GM23338 (cell line): ENCODE measurements around the gene UBAC1. TPM values are rescaled to one million over a fixed set of nuclear protein-coding genes. Genes with fewer than 3 reads are reported as not detected.

Experiments
- ATAC-seq: fragments of 200-7000 bp; cut with Tn5 transposase; 3 replicates; pipeline ENCODE4 v1.9.1; 2020
- DNase-seq: peaks from one replicate; pipeline ENCODE4 v3.0.0-alpha.2; 2015; ENCODE audit warnings: low spot score
- H2AFZ ChIP-seq: fragments of 200-600 bp; sonication (generic); 2 replicates; pipeline ENCODE4 v1.8.0; 2016; ENCODE audit warnings: antibody characterized with exemption, mild to moderate bottlenecking, moderate library complexity
- H3F3A ChIP-seq: fragments of 200-600 bp; sonication (generic); replicated peaks from 2 replicates; pipeline ENCODE4 v1.8.0; 2017; ENCODE audit warnings: antibody characterized with exemption, mixed run types, low read depth
- H3K27ac ChIP-seq: fragments of 200-600 bp; sonication (generic); 2 replicates; pipeline ENCODE4 v1.6.1; 2016; ENCODE audit warnings: low read depth
- H3K27me3 ChIP-seq: fragments of 200-600 bp; sonication (generic); 2 replicates; pipeline ENCODE4 v1.8.0; 2016; ENCODE audit warnings: mild to moderate bottlenecking, mixed run types, moderate library complexity; ENCODE audit not compliant: insufficient read depth
- H3K36me3 ChIP-seq: fragments of 200-600 bp; sonication (generic); 2 replicates; pipeline ENCODE4 v1.8.0; 2016; ENCODE audit warnings: mild to moderate bottlenecking; ENCODE audit not compliant: insufficient read depth
- H3K4me1 ChIP-seq: fragments of 200-600 bp; sonication (generic); 2 replicates; pipeline ENCODE4 v1.8.0; 2016; ENCODE audit warnings: mild to moderate bottlenecking, moderate library complexity; ENCODE audit not compliant: insufficient read depth
- H3K4me2 ChIP-seq: fragments of 200-600 bp; sonication (generic); 2 replicates; pipeline ENCODE4 v1.7.1; 2017; ENCODE audit warnings: mixed run types
- H3K4me3 ChIP-seq: fragments of 200-600 bp; sonication (generic); 2 replicates; pipeline ENCODE4 v1.6.1; 2016; ENCODE audit warnings: mixed run types
- H3K79me2 ChIP-seq: fragments of 200-600 bp; sonication (generic); replicated peaks from 2 replicates; pipeline ENCODE4 v1.8.0; 2017; ENCODE audit warnings: mild to moderate bottlenecking; ENCODE audit not compliant: insufficient read depth
- H3K9me2 ChIP-seq: fragments of 200-600 bp; sonication (generic); 2 replicates; pipeline ENCODE4 v1.8.0; 2017; ENCODE audit not compliant: insufficient read depth
- H4K20me1 ChIP-seq: fragments of 200-600 bp; sonication (generic); replicated peaks from 2 replicates; pipeline ENCODE4 v1.8.0; 2017; ENCODE audit warnings: mild to moderate bottlenecking; ENCODE audit not compliant: insufficient read depth
- H3K27ac Mint-ChIP-seq: 2 replicates; pipeline ENCODE4 v1.8.0; 2020; ENCODE audit warnings: inconsistent platforms, mild to moderate bottlenecking, moderate library complexity, mixed read lengths
- H3K27me3 Mint-ChIP-seq: 3 replicates; pipeline ENCODE4 v1.8.0; 2022; ENCODE audit warnings: low read depth, mild to moderate bottlenecking, moderate library complexity, mixed read lengths, inconsistent platforms; ENCODE audit not compliant: insufficient read depth, poor library complexity
- H3K36me3 Mint-ChIP-seq: 3 replicates; pipeline ENCODE4 v1.8.0; 2021; ENCODE audit warnings: low read depth, mild to moderate bottlenecking, inconsistent platforms, moderate library complexity, mixed read lengths
- H3K4me1 Mint-ChIP-seq: 3 replicates; pipeline ENCODE4 v1.8.0; 2020; ENCODE audit warnings: mild to moderate bottlenecking, inconsistent platforms, mixed read lengths
- H3K4me3 Mint-ChIP-seq: 3 replicates; pipeline ENCODE4 v1.8.0; 2021; ENCODE audit warnings: moderate library complexity, mild to moderate bottlenecking, inconsistent platforms, mixed read lengths
- H3K9me3 Mint-ChIP-seq: 3 replicates; pipeline ENCODE4 v1.8.0; 2020; ENCODE audit warnings: moderate library complexity, mild to moderate bottlenecking, inconsistent platforms, mixed read lengths
- CREB1 ChIP-seq: fragments of 250-450 bp; sonication (Bioruptor Pico); IDR thresholded peaks from 2 replicates; pipeline ENCODE4 v1.5.0; 2020; ENCODE audit warnings: low read depth, mild to moderate bottlenecking, moderate library complexity
- CTCF ChIP-seq, 2 experiments: fragments of 200-600 bp in 1 of 2; sonication (generic) in 1 of 2; conservative IDR thresholded peaks; 2 replicates each; pipeline versions ENCODE4 v1.5.1 to v1.6.1; 2016 to 2017; ENCODE audit warnings: antibody characterized with exemption in 2 of 2, low read depth in 2 of 2, mild to moderate bottlenecking in 2 of 2, moderate library complexity in 1 of 2
- ETS1 ChIP-seq: IDR thresholded peaks from 2 replicates; pipeline ENCODE4 v1.6.1; 2016; ENCODE audit warnings: antibody characterized with exemption
- EZH2 ChIP-seq: fragments of 200-600 bp; sonication (generic); IDR thresholded peaks from one replicate; pipeline ENCODE4 v1.8.0; 2017; ENCODE audit warnings: antibody characterized with exemption, mild to moderate bottlenecking, low read depth; ENCODE audit not compliant: unreplicated experiment
- EZH2phosphoT487 ChIP-seq: fragments of 200-600 bp; sonication (generic); IDR thresholded peaks from one replicate; pipeline ENCODE4 v1.8.1; 2018; ENCODE audit warnings: antibody characterized with exemption; ENCODE audit not compliant: unreplicated experiment
- JUNB ChIP-seq: IDR thresholded peaks from one replicate; pipeline ENCODE4 v1.6.1; 2016; ENCODE audit warnings: antibody characterized with exemption; ENCODE audit not compliant: unreplicated experiment
- NANOG ChIP-seq: IDR thresholded peaks from 2 replicates; pipeline ENCODE4 v1.6.1; 2016; ENCODE audit warnings: antibody characterized with exemption, borderline replicate concordance
- POLR2AphosphoS5 ChIP-seq: IDR thresholded peaks from 2 replicates; pipeline ENCODE4 v1.6.1; 2016; ENCODE audit warnings: antibody characterized with exemption, low read depth
- STAT1 ChIP-seq: IDR thresholded peaks from one replicate; pipeline ENCODE4 v1.6.1; 2016; ENCODE audit warnings: antibody characterized with exemption; ENCODE audit not compliant: unreplicated experiment
- ZNF114 ChIP-seq: fragments of 250-450 bp; sonication (Bioruptor Pico); IDR thresholded peaks from 2 replicates; pipeline ENCODE4 v1.5.0; 2020; ENCODE audit warnings: mild to moderate bottlenecking, moderate library complexity
- ZNF331 ChIP-seq: fragments of 250-450 bp; sonication (Bioruptor Pico); IDR thresholded peaks from 2 replicates; pipeline ENCODE4 v1.5.0; 2020; ENCODE audit warnings: low read depth, mild to moderate bottlenecking, moderate library complexity
- polyA plus RNA-seq: library from polyadenylated mRNA; unstranded; fragments of >200 nt; fragmentation: Nextera tagmentation; extraction: Ambion mirVana; gene quantifications from 2 replicates; pipeline ENCODE4 v1.2.1, GENCODE V29; 2016
- total RNA-seq: library from RNA; depleted of rRNA; stranded (reverse); fragments of >200 nt; shearing (Covaris generic); gene quantifications from 2 replicates; pipeline ENCODE4 v1.2.3, GENCODE V29; 2014
- TF ChIP-seq, protein P1 (sequence below): IDR thresholded peaks from one replicate; pipeline ENCODE4 v1.6.1; 2018; ENCODE audit warnings: antibody characterized with exemption; ENCODE audit not compliant: unreplicated experiment

The UBAC1 gene
- total and polyA plus RNA-seq, 2 experiments from 2014 or later, result 63.2 to 86.6 TPM

GRCh38 chr9:135946392-135946994, 14.7 kb downstream of the UBAC1 start (continued):
- TF ChIP-seq CTCF (conservative IDR thresholded peaks at IDR 0.05; ENCODE audit: low read depth in 2 of 2), result no peak
- no peak for TF ChIP-seq CREB1 (CRISPR knock-in tag)
- no peak for TF ChIP-seq POLR2AphosphoS5

DNA sequence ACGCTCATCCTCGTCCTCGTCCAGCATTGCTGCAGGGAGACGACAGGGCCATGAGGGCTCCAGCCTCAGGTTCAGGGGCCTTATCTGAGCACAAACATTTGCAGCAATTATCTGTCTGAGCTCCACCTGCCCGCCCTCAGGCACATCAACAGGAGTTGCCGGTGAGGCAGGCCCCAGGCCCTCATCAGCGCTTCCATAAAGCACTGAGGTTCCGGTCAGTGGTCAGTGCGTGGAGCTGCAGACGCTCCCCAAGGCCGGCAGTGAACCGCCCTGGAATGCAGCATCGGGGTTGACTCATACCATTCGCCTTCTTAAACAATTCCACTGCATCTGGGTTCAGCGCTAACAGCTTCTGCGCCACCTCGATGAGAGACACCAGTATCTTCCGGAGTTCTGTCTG, 15.2 kb downstream of the UBAC1 start:
- 0 out of 2 replicates have a peak, but pooled peaks cover 5% of the 10 kb centered on the region for H3F3A ChIP-seq
- H3K27ac Mint-ChIP-seq, result no peak overlapping the region
- peaks cover 57% of the 10 kb centered on the region for H3K36me3 Mint-ChIP-seq
- H3K36me3 ChIP-seq, result peaks cover 15% of the 10 kb centered on the region; the same call in 1 of the 2 replicates
- ATAC-seq, result no peak
- peaks cover 4% of the 10 kb centered on the region; the same call in 1 of the 2 replicates for H4K20me1 ChIP-seq
- peaks cover 11% of the 10 kb centered on the region for H3K79me2 ChIP-seq
- H3K27me3 ChIP-seq, result no peaks in the 10 kb centered on the region
- H2AFZ ChIP-seq, result no peak overlapping the region
- H3K4me1 ChIP-seq, result no peaks in the 10 kb centered on the region
- no peak overlapping the region for H3K4me2 ChIP-seq
- H3K4me1 Mint-ChIP-seq, result no peaks in the 10 kb centered on the region
- H3K27me3 Mint-ChIP-seq, result peaks cover 3% of the 10 kb centered on the region
- no peaks in the 10 kb centered on the region for H3K9me2 ChIP-seq
- H3K4me3 ChIP-seq, result no peak overlapping the region
- H3K27ac ChIP-seq, result no peak overlapping the region
- no peak overlapping the region for H3K4me3 Mint-ChIP-seq
- H3K9me3 Mint-ChIP-seq, result no peaks in the 10 kb centered on the region
- no peak for DNase-seq
- TF ChIP-seq POLR2AphosphoS5, result no peak
- no peak for TF ChIP-seq CREB1 (CRISPR knock-in tag)
- no peak for TF ChIP-seq ZNF331
- TF ChIP-seq EZH2phosphoT487, result no peak
- TF ChIP-seq CTCF (conservative IDR thresholded peaks at IDR 0.05; ENCODE audit: low read depth in 2 of 2), result no peak
- no peak for TF ChIP-seq EZH2
- TF ChIP-seq, protein P1, sequence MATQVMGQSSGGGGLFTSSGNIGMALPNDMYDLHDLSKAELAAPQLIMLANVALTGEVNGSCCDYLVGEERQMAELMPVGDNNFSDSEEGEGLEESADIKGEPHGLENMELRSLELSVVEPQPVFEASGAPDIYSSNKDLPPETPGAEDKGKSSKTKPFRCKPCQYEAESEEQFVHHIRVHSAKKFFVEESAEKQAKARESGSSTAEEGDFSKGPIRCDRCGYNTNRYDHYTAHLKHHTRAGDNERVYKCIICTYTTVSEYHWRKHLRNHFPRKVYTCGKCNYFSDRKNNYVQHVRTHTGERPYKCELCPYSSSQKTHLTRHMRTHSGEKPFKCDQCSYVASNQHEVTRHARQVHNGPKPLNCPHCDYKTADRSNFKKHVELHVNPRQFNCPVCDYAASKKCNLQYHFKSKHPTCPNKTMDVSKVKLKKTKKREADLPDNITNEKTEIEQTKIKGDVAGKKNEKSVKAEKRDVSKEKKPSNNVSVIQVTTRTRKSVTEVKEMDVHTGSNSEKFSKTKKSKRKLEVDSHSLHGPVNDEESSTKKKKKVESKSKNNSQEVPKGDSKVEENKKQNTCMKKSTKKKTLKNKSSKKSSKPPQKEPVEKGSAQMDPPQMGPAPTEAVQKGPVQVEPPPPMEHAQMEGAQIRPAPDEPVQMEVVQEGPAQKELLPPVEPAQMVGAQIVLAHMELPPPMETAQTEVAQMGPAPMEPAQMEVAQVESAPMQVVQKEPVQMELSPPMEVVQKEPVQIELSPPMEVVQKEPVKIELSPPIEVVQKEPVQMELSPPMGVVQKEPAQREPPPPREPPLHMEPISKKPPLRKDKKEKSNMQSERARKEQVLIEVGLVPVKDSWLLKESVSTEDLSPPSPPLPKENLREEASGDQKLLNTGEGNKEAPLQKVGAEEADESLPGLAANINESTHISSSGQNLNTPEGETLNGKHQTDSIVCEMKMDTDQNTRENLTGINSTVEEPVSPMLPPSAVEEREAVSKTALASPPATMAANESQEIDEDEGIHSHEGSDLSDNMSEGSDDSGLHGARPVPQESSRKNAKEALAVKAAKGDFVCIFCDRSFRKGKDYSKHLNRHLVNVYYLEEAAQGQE, result no peak
- TF ChIP-seq ETS1, result no peak
- no peak for TF ChIP-seq ZNF114
- no peak for TF ChIP-seq STAT1
- TF ChIP-seq NANOG, result no peak
- no peak for TF ChIP-seq JUNB
